Keratinocyte (primary cell): ENCODE measurements around the gene TRMT1. TPM values are rescaled to one million over a fixed set of nuclear protein-coding genes. Genes with fewer than 3 reads are reported as not detected.
A peak's percentile ranks its signal among the peaks of the same experiment; 100 is the strongest.

ENCODE experiments used
- DNase-seq: peaks from one replicate; pipeline ENCODE4 v3.0.0-alpha.2; 2011; ENCODE audit warnings: low read depth, missing footprints, low spot score
- FAIRE-seq: peaks from 2 replicates; lab custom pipeline; 2011; peaks lifted over from hg19 to GRCh38; lab: Jason Lieb, UNC
- H2AFZ ChIP-seq: 2 replicates; pipeline ENCODE4 v1.6.0; 2012; ENCODE audit warnings: low read length, control low read depth, inconsistent platforms; ENCODE audit not compliant: control insufficient read depth
- H3K27ac ChIP-seq: 2 replicates; pipeline ENCODE4 v1.5.1; 2011; ENCODE audit warnings: low read length; ENCODE audit not compliant: control insufficient read depth, insufficient read depth
- H3K27me3 ChIP-seq: 3 replicates; pipeline ENCODE4 v1.6.0; 2011; ENCODE audit warnings: low read length; ENCODE audit not compliant: control insufficient read depth, insufficient read depth; ENCODE audit errors: extremely low read depth
- H3K36me3 ChIP-seq, 2 experiments: 2 replicates in 1 of 2; 3 replicates in 1 of 2; pipeline ENCODE4 v1.5.1; 2011; ENCODE audit warnings: low read length in 2 of 2, mild to moderate bottlenecking in 1 of 2; ENCODE audit not compliant: control insufficient read depth in 2 of 2, insufficient read depth in 2 of 2; ENCODE audit errors: extremely low read depth in 1 of 2
- H3K4me1 ChIP-seq: 3 replicates; pipeline ENCODE4 v1.5.1; 2011; ENCODE audit warnings: low read length; ENCODE audit not compliant: control insufficient read depth, insufficient read depth; ENCODE audit errors: extremely low read depth
- H3K4me2 ChIP-seq: 3 replicates; pipeline ENCODE4 v1.6.0; 2011; ENCODE audit warnings: low read depth, low read length; ENCODE audit not compliant: control insufficient read depth, insufficient read depth; ENCODE audit errors: extremely low read depth
- H3K4me3 ChIP-seq, 3 experiments: fragments of 200-600 bp in 1 of 3; sonication (generic) in 1 of 3; 2 replicates in 2 of 3; 3 replicates in 1 of 3; pipeline ENCODE4 v1.5.1; 2011 to 2016; ENCODE audit warnings: low read length in 3 of 3, mild to moderate bottlenecking in 3 of 3, control low read depth in 2 of 3, inconsistent platforms in 1 of 3, low read depth in 1 of 3, mixed read lengths in 1 of 3, mixed run types in 1 of 3, moderate library complexity in 1 of 3; ENCODE audit not compliant: control insufficient read depth in 2 of 3, insufficient read depth in 2 of 3; ENCODE audit errors: extremely low read depth in 1 of 3
- H3K79me2 ChIP-seq: 2 replicates; pipeline ENCODE4 v1.6.0; 2012; ENCODE audit warnings: low read length; ENCODE audit not compliant: control insufficient read depth, insufficient read depth
- H3K9ac ChIP-seq: 3 replicates; pipeline ENCODE4 v1.6.0; 2011; ENCODE audit warnings: low read length; ENCODE audit not compliant: control insufficient read depth, insufficient read depth; ENCODE audit errors: extremely low read depth
- H3K9me1 ChIP-seq: 3 replicates; pipeline ENCODE4 v1.6.0; 2011; ENCODE audit warnings: low read length; ENCODE audit not compliant: control insufficient read depth, insufficient read depth; ENCODE audit errors: extremely low read depth
- H3K9me3 ChIP-seq: 2 replicates; pipeline ENCODE4 v1.5.1; 2012; ENCODE audit warnings: low read depth, low read length; ENCODE audit not compliant: control insufficient read depth
- H4K20me1 ChIP-seq: 3 replicates; pipeline ENCODE4 v1.6.0; 2011; ENCODE audit warnings: low read length; ENCODE audit not compliant: control insufficient read depth, insufficient read depth; ENCODE audit errors: extremely low read depth
- EZH2 ChIP-seq: IDR thresholded peaks from one replicate; pipeline ENCODE4 v1.6.1; 2012; ENCODE audit warnings: inconsistent platforms, mild to moderate bottlenecking, low read length, moderate library complexity
- dilution Hi-C: fragments of 300-500 bp; cut with MboI; formaldehyde crosslinking; loops from one replicate; pipeline ENCODE4 v1.7.0; 2020; ENCODE audit warnings: low sequenced_read_pairs; ENCODE audit not compliant: extremely low pct_ligation_motif_present
- polyA plus RNA-seq, 5 experiments: library from polyadenylated mRNA; depleted of rRNA in 3 of 5; stranded (reverse) in 3 of 5; stranded (forward) in 1 of 5; unstranded in 1 of 5; fragments of >200 nt; gene quantifications; 1 replicate in 1 of 5; 2 replicates in 3 of 5; 3 replicates in 1 of 5; pipeline versions ENCODE4 v1.2.1 to v1.2.3, GENCODE V29; 2011 to 2012; ENCODE audit warnings: missing spikeins in 2 of 5, low read depth in 1 of 5, low replicate concordance in 1 of 5
- TF ChIP-seq, protein P1 (sequence below), 3 experiments: IDR thresholded peaks in 1 of 3; conservative IDR thresholded peaks in 1 of 3; optimal IDR thresholded peaks in 1 of 3; 2 replicates in 2 of 3; 3 replicates in 1 of 3; pipeline versions ENCODE3 to v1.5.1; 2011; ENCODE audit warnings: low read length in 3 of 3, mild to moderate bottlenecking in 3 of 3, moderate library complexity in 2 of 3, control low read depth in 1 of 3, inconsistent platforms in 1 of 3; ENCODE audit not compliant: insufficient read depth in 2 of 3; ENCODE audit errors: extremely low read depth in 1 of 3

The TRMT1 gene
- polyA plus RNA-seq, 1 donor (not counting 4 experiments of a cell fraction or from before 2014, with no cell fraction given) = 30.9 TPM

DNA sequence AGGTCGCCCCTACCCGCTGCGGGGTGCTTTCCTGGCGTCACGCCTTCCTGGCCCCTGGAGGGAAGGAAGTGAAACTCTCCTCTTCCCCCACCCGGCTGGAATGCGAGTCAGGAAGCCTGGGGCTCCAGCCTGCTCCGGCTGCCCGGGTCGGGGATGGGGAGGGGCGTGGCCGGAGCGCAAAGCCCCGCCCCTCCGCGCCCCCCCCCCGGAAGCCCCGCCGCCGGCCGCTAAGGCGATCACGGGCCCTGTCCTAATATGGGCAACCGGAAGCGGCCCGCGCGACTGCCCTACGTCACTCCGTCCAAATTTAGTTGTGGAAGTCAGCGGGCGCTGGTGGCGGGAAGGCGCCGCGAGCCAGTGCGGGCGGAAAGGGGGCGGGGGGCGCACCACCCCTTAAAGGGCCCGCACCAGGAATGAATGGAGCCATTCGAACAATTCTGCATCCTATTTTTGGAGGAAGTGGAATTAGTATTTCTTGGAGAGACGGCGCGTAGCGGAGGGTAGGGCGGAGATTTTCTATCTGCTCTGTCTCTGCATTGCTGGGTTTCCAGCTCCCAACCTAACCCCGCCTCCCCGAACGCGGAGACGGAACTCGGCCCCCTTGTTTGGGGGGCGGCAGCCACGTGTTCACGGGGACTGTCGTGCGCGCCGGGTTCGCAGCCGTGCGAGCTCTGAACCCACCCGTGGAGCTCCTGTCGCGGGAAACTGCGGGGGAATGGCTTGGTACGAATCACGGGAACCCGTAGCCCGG lies 35.2 kb upstream of the TRMT1 start:
- H3K4me2 ChIP-seq = peak overlapping the region; percentile 89
- peaks cover 9% of the 10 kb centered on the region for H4K20me1 ChIP-seq
- TF ChIP-seq EZH2 = no peak
- TF ChIP-seq, protein P1, sequence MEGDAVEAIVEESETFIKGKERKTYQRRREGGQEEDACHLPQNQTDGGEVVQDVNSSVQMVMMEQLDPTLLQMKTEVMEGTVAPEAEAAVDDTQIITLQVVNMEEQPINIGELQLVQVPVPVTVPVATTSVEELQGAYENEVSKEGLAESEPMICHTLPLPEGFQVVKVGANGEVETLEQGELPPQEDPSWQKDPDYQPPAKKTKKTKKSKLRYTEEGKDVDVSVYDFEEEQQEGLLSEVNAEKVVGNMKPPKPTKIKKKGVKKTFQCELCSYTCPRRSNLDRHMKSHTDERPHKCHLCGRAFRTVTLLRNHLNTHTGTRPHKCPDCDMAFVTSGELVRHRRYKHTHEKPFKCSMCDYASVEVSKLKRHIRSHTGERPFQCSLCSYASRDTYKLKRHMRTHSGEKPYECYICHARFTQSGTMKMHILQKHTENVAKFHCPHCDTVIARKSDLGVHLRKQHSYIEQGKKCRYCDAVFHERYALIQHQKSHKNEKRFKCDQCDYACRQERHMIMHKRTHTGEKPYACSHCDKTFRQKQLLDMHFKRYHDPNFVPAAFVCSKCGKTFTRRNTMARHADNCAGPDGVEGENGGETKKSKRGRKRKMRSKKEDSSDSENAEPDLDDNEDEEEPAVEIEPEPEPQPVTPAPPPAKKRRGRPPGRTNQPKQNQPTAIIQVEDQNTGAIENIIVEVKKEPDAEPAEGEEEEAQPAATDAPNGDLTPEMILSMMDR (optimal IDR thresholded peaks at IDR 0.05 in 1 of 3, IDR thresholded peaks at IDR 0.05 in 1 of 3, conservative IDR thresholded peaks at IDR 0.05 in 1 of 3; ENCODE audit: extremely low read depth in 1 of 3, insufficient read depth in 2 of 3, low read length in 3 of 3) = peak in 1 of 3 experiments; percentile 20
- no peaks in the 10 kb centered on the region for H3K9me1 ChIP-seq
- dilution Hi-C loops = no loop called here
- no peaks in the 10 kb centered on the region for H3K9me3 ChIP-seq
- FAIRE-seq (no peak), DNase-seq (no peak)
- H3K27me3 ChIP-seq = no peaks in the 10 kb centered on the region
- peaks cover 16% of the 10 kb centered on the region for H3K4me1 ChIP-seq
- peak overlapping the region; percentile 63 for H2AFZ ChIP-seq
- peaks cover 2 to 16% of the 10 kb centered on the region in 2 experiments for H3K36me3 ChIP-seq
- H3K4me3 ChIP-seq = peak overlapping the region; percentile 62 to 99 (median 99)
- H3K27ac ChIP-seq = peak overlapping the region; percentile 97
- H3K79me2 ChIP-seq = peaks cover 46% of the 10 kb centered on the region
- peak overlapping the region; percentile 98 for H3K9ac ChIP-seq

DNA sequence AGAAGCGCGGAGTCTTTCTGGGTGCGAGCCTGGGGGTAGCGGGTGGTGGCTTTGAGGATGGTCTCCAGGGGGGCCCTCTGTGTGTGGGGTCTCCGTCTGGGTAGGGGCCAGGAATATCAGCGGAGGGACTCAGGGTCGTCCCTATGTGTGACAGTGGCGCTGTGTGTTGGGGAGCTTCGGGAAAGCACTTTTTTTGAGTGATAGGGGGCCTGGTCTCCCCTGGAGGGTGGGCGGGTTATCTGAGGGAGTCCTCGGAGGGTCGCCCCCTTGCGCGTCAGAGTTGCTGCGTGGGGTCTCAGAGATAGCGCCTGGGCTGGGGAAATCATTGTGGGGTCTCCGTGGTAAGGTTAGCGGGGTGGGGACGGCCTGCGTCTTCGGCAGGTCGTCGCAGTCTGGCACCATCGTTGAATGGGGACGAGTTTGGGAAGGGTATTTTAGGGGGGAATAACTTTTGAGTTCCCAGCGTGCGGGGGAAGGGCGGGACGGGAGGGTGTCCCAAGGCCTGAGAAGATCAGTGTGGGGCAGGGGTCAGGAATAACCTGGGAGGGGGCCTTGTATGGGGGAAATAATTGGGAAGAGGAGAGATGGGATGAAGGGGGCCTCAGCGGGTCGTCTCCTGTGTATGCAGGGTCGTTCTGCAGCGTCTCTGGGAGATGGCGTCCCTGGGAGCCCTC lies 34.5 kb upstream of the TRMT1 start:
- dilution Hi-C loops = no loop called here
- Histone ChIP-seq H3K27me3 (no peaks in the 10 kb centered on the region), H3K4me1 (peaks cover 14% of the 10 kb centered on the region), H3K36me3 (peaks cover 2 to 16% of the 10 kb centered on the region in 2 experiments), H4K20me1 (peaks cover 9% of the 10 kb centered on the region), H3K4me2 (peak overlapping the region; percentile 77), H3K79me2 (peaks cover 46% of the 10 kb centered on the region), H3K9me3 (no peaks in the 10 kb centered on the region), H3K9ac (peak overlapping the region; percentile 98), H2AFZ (no peak overlapping the region), H3K27ac (peak overlapping the region; percentile 97), H3K4me3 (peak overlapping the region; percentile 62 to 99 (median 99)), H3K9me1 (no peaks in the 10 kb centered on the region)
- DNase-seq (no peak), FAIRE-seq (no peak)
- no peak for TF ChIP-seq EZH2
- TF ChIP-seq, protein P1 (optimal IDR thresholded peaks at IDR 0.05 in 1 of 3, IDR thresholded peaks at IDR 0.05 in 1 of 3, conservative IDR thresholded peaks at IDR 0.05 in 1 of 3; ENCODE audit: extremely low read depth in 1 of 3, insufficient read depth in 2 of 3, low read length in 3 of 3) = no peak
